Activated CD8-positive, alpha-beta memory T cell treated with anti-CD3 and anti-CD28 coated beads, Interleukin-2, amount 50 U/mL, for 4 hours (primary cell): ENCODE data around the gene PDE7B.
"Not testable (repeated sequence)": the region's sequence is repeated elsewhere in the genome, so short reads cannot be mapped to it uniquely, and the experiment has no call there.

Source experiments
- DNase-seq: peaks from one replicate; pipeline ENCODE4 v3.0.0-alpha.2; 2020

PDE7B gene

GRCh38 chr6:136114661-136115060 lies 263.2 kb downstream of the PDE7B start:
- DNase-seq, result no peak

DNA sequence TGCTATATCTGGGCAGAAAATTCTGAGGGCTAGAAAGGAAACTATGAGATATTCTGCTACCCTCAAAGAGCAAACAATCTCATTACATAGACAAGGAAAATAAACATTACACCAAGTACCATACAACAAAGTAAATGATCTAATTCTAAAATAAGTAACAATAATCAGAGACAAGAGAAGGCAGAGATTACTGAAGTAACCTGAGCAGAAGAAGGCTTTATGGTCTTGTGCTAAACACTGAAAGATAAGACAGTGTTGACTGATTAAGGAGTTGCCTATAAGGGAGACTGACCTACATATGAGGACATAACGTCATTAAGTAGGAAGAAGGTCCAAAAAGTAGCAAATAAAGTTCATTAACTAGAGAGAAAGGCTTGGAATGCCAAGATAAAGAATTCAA lies 264.4 kb downstream of the PDE7B start:
- DNase-seq, result no peak

DNA sequence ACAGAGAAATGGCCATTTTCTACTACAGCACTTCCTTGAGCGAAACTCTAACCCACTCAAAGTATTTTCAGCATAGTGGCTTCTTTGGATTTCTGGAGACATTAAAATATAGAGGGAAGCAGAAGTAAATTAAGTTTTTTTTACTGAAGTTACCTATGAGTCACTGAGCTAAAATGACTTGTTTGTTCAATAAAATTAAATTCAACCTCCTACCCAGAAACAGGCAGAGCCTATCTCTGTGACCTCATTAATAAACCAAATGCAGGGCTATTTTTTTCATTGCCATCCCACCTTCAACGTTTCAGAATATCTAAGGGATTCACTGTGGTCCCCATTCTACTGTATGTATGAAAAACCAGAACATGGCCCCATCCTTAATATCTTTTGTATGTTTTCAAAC lies 265.6 kb downstream of the PDE7B start:
- DNase-seq, result no peak

DNA sequence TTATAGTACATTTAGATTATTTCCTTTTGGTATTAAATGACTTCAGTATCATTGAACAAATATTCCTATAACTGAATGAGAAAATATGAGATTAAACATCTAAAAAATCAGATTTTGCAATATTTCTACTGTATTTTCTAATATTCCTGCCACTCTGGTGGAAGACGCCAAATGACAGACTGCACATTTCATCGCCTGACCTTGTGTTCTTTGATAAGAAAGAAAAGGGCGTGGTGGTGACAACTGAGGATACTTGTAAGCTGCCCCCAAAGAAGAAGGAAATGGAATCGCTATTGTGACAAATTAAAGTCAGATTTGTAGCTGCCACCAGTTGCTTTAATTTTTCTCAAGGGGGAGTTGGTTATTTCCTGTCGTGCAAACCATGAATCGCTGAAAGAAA lies 267.3 kb downstream of the PDE7B start:
- no peak for DNase-seq

DNA sequence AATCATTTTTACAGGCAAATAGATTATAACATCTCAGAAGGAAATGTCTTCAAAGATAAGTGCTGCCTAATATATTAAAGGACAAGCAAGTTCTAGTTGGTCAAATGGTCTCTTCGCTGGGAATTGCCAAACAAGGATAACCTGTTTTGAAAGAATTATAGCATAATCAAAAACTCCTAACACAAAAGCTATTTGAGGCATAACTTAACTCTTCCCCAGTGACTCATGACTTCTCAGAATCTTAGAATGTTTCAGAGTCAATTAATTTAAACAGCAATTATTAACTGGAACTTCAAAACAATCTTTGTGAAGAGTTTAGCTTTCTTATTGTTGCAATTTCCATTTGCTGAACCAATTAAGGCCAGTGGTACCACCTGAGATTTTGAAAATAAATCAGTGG lies 272.0 kb downstream of the PDE7B start:
- no peak for DNase-seq

DNA sequence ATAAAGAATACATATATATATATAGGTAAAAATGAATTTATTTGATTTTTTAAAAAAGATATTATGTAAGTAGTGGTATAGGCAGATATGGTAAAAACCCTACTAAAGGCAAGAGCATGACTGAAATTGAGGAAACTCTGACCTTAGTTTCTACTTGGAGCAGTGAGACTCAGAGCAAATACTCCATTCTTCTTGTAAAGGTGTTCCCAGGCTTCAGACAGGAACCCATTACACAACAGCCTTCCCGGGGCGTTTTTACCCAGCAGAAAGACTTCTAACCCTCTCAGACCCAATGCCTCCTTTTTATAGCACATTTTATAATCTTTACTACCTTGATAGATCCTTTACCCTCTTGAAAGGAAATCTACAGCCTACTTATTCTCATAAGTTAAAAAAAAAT lies 274.1 kb downstream of the PDE7B start:
- no peak for DNase-seq

- no peak for DNase-seq
Observed at GRCh38 chr6:136127873-136128272, 276.4 kb downstream of the PDE7B start.

GRCh38 chr6:136129365-136129764 lies 277.9 kb downstream of the PDE7B start:
- DNase-seq, result no peak

DNA sequence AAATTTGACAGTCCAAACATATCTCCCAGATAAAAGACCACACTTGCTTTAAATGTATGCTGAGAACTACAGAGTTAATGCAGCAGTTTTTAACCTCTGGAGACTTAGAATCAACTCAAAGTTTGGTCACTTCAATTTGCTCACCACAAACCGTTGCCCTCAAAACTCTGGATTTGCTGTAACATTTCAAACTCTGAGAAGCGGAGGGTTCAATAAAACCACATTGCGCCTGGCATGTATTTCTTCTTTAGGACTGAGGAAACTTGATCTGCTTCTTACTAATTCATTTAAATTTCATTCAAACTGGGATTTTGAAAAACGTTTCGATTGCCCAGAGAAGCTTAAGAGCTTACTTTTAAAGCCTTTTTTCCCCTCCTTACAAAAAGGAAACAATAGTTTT lies 282.8 kb downstream of the PDE7B start:
- no peak for DNase-seq

DNA sequence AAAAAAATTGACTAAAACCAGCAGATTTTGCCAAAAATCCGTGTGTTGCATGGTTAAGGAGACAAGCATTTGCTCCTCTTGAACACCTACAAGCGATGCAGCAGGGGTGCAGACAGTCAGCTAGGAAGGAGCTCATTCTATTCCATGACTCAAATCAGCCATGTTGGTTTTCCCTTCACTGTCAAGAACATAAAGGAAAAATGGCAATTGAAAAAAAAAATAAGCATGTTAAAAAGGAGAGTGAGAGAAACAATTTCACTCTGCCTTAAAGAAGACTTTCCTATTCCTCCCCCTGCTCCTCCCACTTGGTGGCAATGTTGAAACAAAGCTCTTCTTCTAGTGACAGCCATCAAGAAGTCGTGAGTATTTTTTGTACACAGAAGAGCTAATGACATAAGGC lies 283.2 kb downstream of the PDE7B start:
- DNase-seq, result no peak

DNA sequence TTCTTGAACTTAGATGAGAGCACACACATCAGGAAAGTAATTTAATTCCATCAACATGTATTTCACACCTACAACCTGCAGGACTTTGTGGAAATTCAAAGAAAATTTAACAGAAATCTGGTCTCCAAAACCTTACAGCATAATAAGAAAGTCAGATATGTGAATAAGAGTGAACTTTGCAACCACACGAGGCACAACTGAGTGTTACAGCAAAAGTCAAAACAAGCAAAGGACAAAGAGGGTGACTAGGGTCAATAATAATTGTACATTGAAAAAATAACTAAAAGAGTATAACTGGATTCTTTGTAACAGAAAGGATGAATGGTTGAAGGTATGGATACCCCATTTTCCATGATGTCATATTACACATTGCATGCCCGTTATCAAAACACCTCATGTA lies 284.8 kb downstream of the PDE7B start:
- no peak for DNase-seq

- DNase-seq, result no peak
Observed at GRCh38 chr6:136137008-136137692, 285.6 kb downstream of the PDE7B start.

DNA sequence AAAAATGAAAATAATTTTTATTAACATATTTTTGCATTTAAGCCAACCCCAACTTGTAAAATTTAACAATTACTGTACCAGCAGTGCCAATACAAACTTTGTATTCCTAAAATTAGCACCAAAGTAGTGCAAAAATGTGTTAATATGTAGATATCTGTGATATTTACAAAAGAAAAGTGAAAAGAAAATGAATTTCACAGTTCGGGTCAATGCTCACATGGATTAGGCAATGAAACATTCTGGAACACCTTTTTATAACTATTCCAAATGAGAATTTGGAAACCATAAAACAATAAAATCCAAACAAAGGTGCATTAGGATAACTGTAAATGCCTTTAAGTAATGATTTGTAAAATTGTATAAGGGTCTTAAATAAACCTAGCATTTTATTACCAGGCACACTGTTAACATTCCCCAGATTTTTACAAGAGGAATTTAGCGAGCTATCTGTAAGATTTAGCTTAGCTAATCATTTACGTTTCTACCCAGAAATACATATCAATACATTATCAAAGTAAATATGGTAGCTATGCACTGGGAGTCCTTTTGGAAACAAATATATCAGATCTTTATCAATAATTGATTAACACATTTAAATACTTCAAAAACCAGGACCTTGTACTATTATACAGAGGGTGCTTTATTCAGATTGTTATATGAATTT lies 286.4 kb downstream of the PDE7B start:
- DNase-seq, result no peak

- not testable (repeated sequence) for DNase-seq
Observed at GRCh38 chr6:136139111-136139510, 287.6 kb downstream of the PDE7B start.

DNA sequence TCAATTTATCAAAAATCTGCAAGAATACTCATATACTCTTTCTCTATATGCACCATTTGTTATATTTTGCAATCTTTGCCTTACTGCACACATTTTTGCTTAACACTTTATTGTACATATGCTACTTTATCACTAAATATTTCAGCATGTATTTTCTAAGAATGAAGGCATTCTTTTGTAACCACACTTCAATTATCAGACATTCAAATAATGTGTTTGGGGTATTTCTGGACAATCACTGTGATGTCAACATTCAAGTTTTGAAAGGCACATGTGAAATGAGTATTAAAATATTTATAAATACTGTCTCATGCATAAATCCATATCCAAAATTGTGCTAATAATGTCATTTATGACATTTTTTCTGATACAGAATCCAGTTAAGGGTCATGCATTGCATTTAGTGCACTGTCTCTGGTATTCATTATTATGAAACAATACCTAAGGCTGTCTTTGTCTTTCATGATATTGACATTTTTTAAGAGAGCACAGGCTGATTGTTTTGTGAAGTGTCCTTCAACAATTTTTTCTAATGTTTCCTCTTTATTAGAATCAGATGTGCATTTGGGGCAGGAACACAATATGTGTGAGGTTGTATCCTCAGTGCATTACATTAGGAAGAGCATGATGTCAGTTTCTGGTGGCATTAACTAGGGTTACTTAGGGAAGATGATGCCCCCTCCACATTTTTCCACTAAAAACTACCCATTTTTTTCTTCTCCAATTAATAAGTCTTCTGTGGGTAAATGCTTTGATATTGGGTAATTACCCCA lies 292.9 kb downstream of the PDE7B start:
- DNase-seq, result no peak

DNA sequence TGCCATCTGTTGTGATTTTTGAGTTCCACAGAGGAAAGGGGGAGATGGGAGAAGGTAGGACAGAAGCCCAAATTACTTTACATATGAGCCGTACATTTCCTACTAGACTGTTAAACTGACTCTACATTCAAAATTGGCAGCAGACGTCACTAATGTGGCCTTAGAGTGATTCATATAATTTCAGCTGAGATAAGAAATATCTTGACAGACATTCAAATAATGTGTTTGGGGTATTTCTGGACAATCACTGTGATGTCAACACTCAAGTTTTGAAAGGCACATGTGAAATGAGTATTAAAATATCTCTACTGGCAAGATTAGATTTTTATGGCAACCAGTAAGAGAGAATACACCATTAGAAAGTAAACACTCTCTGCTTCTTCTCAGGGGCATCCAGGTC lies 294.6 kb downstream of the PDE7B start:
- DNase-seq, result no peak

DNA sequence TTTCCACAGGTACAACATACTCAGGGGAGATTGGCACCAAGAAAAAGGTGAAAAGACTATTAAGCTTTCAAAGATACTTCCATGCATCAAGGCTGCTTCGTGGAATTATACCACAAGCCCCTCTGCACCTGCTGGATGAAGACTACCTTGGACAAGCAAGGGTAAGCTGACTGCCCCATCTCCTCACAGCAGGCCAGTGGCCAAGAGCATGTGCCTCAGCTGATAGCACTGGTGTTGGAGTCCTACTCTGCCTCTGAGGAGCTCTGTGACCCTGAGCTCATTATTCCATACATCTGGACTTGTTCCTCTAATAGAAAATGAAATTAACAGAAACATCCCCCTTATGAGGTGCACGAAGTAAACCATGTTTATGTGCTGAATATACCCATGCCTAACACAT lies 295.8 kb downstream of the PDE7B start:
- DNase-seq, result no peak

DNA sequence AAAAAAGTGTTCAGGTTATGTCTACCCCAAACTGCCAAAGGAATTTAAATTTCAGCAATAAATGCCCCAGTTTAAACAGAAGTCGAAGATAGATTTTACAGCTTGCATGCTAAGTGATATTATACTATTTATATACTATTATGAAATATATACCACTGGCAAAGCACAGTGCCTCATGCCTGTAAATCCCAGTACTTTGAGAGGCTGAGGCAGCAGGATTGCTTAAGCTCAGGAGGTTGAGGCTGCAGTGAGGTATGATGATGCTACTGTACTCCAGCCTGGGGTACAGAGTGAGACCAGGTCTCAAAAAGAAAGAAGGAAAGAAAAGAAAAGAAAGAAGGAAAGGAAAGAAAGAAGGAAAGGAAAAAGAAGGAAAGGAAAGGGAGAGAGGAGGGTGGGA lies 296.6 kb downstream of the PDE7B start:
- DNase-seq, result no peak

DNA sequence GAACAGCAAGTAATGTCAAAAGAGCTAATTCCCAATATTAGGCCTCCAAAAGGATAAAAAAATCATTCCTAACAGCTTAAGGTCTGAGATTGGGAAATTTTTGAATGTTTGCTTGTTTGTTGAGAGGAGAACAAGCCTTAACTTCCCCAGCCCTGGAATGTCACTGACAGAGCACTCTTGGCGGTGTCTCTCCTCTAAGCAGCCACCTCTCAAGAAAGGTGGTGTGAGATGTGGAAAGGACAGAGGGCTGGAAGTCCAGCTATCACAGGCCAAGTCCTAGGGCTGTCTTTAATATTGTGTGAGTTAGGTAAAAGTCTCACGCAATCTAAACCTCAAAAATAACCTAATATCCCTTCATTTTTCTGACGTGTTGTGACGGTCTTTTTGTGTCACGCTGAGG lies 297.0 kb downstream of the PDE7B start:
- DNase-seq, result no peak

GRCh38 chr6:136149311-136149710 lies 297.8 kb downstream of the PDE7B start:
- DNase-seq, result no peak

DNA sequence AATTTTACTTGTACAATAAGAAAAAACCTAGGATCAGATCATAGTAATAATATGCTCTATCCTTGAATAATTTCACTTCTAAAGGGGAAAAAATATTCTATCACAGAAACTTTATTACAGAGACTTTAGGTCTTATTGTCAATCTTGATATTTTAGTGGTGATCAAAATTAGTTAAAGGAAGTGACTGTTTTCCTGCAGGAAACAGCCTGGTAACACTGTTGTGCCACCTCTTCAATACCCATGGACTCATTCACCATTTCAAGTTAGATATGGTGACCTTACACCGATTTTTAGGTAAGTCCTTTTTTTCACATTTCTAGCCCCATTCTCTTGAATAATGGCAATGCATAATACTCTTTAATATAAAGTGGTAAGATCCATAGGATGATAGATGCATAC lies 299.5 kb downstream of the PDE7B start:
- DNase-seq, result no peak

DNA sequence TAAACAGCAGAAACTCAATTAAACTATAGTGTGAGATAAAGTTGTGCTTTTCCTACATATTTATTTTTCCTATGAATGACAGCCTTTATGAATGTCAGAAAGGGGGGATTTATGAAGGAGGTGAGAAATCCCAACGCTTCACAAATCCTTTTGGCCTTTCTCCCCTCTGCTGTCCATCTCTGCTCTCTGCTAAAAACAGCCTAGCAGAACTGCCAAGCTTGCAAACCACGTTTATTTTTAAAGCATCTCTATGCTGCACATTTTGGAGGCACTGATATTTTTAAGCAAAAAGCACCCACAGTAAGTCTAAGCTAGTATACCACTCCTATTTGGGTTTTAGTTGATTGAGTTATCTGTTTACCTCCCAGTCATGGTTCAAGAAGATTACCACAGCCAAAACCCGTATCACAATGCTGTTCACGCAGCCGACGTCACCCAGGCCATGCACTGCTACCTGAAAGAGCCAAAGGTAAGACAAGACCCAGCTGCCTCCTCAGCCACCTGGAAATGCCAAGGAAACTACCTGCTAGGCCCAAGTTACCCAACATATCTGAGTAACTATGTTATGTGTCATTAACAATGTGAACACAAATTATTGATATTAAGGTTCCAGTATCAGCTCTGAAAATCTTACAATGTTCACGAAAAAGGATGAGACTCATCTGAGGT lies 302.3 kb downstream of the PDE7B start:
- no peak for DNase-seq

DNA sequence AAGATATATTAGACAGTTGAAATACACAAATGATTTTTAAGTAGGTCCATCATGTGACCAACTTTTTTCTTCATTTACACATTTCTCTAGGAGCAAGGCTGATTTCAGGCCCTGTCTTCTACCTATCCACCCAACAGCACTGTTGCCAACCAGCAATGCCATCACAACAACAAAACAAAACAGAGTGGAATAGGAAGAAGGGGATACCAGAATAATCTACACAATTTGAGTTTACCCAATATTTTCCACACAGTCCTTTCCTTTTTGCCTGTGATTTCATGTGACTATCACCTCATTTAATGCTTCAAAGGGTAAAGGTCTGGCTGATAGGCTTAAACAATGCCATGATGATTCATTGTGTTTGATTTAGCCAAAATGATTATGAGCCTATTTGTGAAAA lies 303.7 kb downstream of the PDE7B start:
- no peak for DNase-seq

DNA sequence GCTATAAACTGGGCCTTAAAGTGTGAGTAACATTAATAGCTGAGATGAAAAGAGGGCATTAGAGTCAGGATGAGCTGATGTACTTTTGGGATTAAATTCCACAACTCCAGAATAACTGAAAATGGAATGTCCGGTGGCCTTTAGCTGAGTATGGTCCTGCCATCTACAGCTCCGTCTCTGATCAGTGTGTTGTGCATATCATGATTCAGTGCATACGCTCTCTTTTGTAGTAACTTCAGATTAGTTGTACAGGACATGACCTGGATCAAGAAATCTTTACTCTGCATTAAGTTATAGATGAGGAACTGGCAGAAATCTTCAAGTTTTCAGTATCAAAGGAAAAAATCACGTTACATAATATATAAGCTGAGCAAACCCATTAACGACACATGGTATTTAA lies 306.2 kb downstream of the PDE7B start:
- DNase-seq, result no peak
